Urinary bladder (tissue), 4 donors: ENCODE results near the gene SUB1. TPM values are rescaled to one million over a fixed set of nuclear protein-coding genes. Genes with fewer than 3 reads are reported as not detected.
"Not testable (repeated sequence)": the region's sequence is repeated elsewhere in the genome, so short reads cannot be mapped to it uniquely, and the experiment has no call there.

ENCODE experiments used
- DNase-seq: peaks from one replicate; pipeline ENCODE4 v3.0.0-alpha.2; 2015; ENCODE audit errors: extremely low spot score
- H3K27ac ChIP-seq: one replicate; pipeline ENCODE4 v1.5.1; 2013; ENCODE audit warnings: low read depth, mild to moderate bottlenecking, moderate library complexity
- H3K36me3 ChIP-seq: one replicate; pipeline ENCODE4 v1.6.1; 2013; ENCODE audit warnings: mild to moderate bottlenecking, moderate library complexity; ENCODE audit not compliant: insufficient read depth
- H3K4me1 ChIP-seq: one replicate; pipeline ENCODE4 v1.6.1; 2013; ENCODE audit warnings: mild to moderate bottlenecking, moderate library complexity; ENCODE audit not compliant: insufficient read depth
- H3K4me3 ChIP-seq: one replicate; pipeline ENCODE4 v1.5.1; 2013; ENCODE audit warnings: low read depth, low read length
- WGBS: extraction: QIAGEN DNeasy Blood & Tissue Kit; methylation state at CpG from one replicate; pipeline ENCODE4 v1.1.7; 2013; 5-methylcytosine and 5-hydroxymethylcytosine counted together
- polyA plus RNA-seq: library from polyadenylated mRNA; stranded (reverse); fragments of 200-250 nt; gene quantifications from one replicate; pipeline ENCODE4 v1.2.3, GENCODE V29; 2013
- total RNA-seq: library from RNA; depleted of rRNA; stranded (reverse); fragments of >200 nt; gene quantifications from one replicate; pipeline ENCODE4 v1.2.3, GENCODE V29; 2014
- donor health status: healthy with polysubstance abuse.
- donor health status: healthy.

SUB1 gene
- total RNA-seq (186 TPM), polyA plus RNA-seq (99.9 TPM)

- DNase-seq, result peak; percentile 82
- under 1% methylated on average over 89 of the region's 89 CpGs for WGBS
- no peaks in the 10 kb centered on the region for H3K4me1 ChIP-seq
These were observed at the start of gene SUB1 for GRCh38 chr5:32585446-32586275. Gene SUB1, plus strand, starts transcription at chr5:32585557. Its CDS starts 2,956 bp downstream, at chr5:32588513.

GRCh38 chr5:32536246-32536645, 49.1 kb upstream of the SUB1 start:
- no peak overlapping the region for H3K4me3 ChIP-seq
- H3K36me3 ChIP-seq, result no peaks in the 10 kb centered on the region
- DNase-seq, result no peak
- peaks cover 2% of the 10 kb centered on the region for H3K4me1 ChIP-seq
- WGBS, result 90% methylated on average over 4 of the region's 4 CpGs
- H3K27ac ChIP-seq, result no peak overlapping the region

More at GRCh38 chr5:32585446-32586275, at the start of gene SUB1:
- H3K27ac ChIP-seq, result peak within 1 kb of the TSS; percentile 100
- H3K36me3 ChIP-seq, result peaks cover 1% of the 10 kb centered on the region
- peak within 1 kb of the TSS; percentile 97 for H3K4me3 ChIP-seq

- not testable (repeated sequence) for H3K4me1 ChIP-seq, DNase-seq, H3K27ac ChIP-seq, H3K4me3 ChIP-seq, H3K36me3 ChIP-seq
- 81% methylated on average over 7 of the region's 7 CpGs for WGBS
These were observed 47.8 kb upstream of the SUB1 start for GRCh38 chr5:32537437-32538029.

- no peaks in the 10 kb centered on the region for H3K4me1 ChIP-seq
- 78% methylated on average over 7 of the region's 7 CpGs for WGBS
- H3K4me3 ChIP-seq, result no peak overlapping the region
- no peak overlapping the region for H3K27ac ChIP-seq
- no peak for DNase-seq
- H3K36me3 ChIP-seq, result no peaks in the 10 kb centered on the region
These were observed 47.3 kb upstream of the SUB1 start for GRCh38 chr5:32538031-32538547.

GRCh38 chr5:32539981-32540845, 45.1 kb upstream of the SUB1 start:
- Histone ChIP-seq H3K27ac (no peak overlapping the region), H3K4me3 (no peak overlapping the region), H3K4me1 (no peaks in the 10 kb centered on the region), H3K36me3 (no peaks in the 10 kb centered on the region)
- DNase-seq, result no peak
- WGBS, result 88% methylated on average over 6 of the region's 6 CpGs

GRCh38 chr5:32541241-32541640, 44.1 kb upstream of the SUB1 start:
- WGBS, result 92% methylated on average over 4 of the region's 4 CpGs
- H3K4me3 ChIP-seq, result no peak overlapping the region
- no peaks in the 10 kb centered on the region for H3K36me3 ChIP-seq
- H3K27ac ChIP-seq, result no peak overlapping the region
- no peaks in the 10 kb centered on the region for H3K4me1 ChIP-seq
- DNase-seq, result no peak

GRCh38 chr5:32542216-32543059, 42.9 kb upstream of the SUB1 start:
- Histone ChIP-seq H3K27ac (no peak overlapping the region), H3K36me3 (no peaks in the 10 kb centered on the region), H3K4me1 (no peaks in the 10 kb centered on the region), H3K4me3 (no peak overlapping the region)
- no peak for DNase-seq
- WGBS, result 80% methylated on average over 10 of the region's 10 CpGs

GRCh38 chr5:32543291-32543690, 42.1 kb upstream of the SUB1 start:
- H3K36me3 ChIP-seq, result no peaks in the 10 kb centered on the region
- WGBS, result 96% methylated on average over 8 of the region's 8 CpGs
- DNase-seq, result no peak
- H3K27ac ChIP-seq, result no peak overlapping the region
- H3K4me3 ChIP-seq, result no peak overlapping the region
- no peaks in the 10 kb centered on the region for H3K4me1 ChIP-seq

GRCh38 chr5:32545102-32545800, 40.1 kb upstream of the SUB1 start:
- H3K36me3 ChIP-seq, result no peaks in the 10 kb centered on the region
- no peak overlapping the region for H3K4me3 ChIP-seq
- H3K4me1 ChIP-seq, result no peaks in the 10 kb centered on the region
- H3K27ac ChIP-seq, result no peak overlapping the region
- 60% methylated on average over 12 of the region's 12 CpGs for WGBS
- DNase-seq, result no peak

GRCh38 chr5:32551194-32551593, 34.2 kb upstream of the SUB1 start:
- no peak overlapping the region for H3K4me3 ChIP-seq
- WGBS, result 80% methylated on average over 3 of the region's 3 CpGs
- H3K4me1 ChIP-seq, result no peaks in the 10 kb centered on the region
- DNase-seq, result no peak
- no peak overlapping the region for H3K27ac ChIP-seq
- no peaks in the 10 kb centered on the region for H3K36me3 ChIP-seq

GRCh38 chr5:32551865-32552264, 33.5 kb upstream of the SUB1 start:
- Histone ChIP-seq H3K4me3 (no peak overlapping the region), H3K27ac (no peak overlapping the region), H3K4me1 (no peaks in the 10 kb centered on the region), H3K36me3 (no peaks in the 10 kb centered on the region)
- WGBS, result 90% methylated on average over 2 of the region's 2 CpGs
- no peak for DNase-seq

- not testable (repeated sequence) for H3K4me1 ChIP-seq, DNase-seq, H3K4me3 ChIP-seq, H3K27ac ChIP-seq, H3K36me3 ChIP-seq
- WGBS, result 91% methylated on average over 6 of the region's 6 CpGs
These were observed 32.9 kb upstream of the SUB1 start for GRCh38 chr5:32552491-32552890.
